Neural cell (in vitro differentiated cells): ENCODE results near the gene COQ8B. TPM values are rescaled to one million over a fixed set of nuclear protein-coding genes. Genes with fewer than 3 reads are reported as not detected.

ENCODE experiments used
- H2AFZ ChIP-seq: fragments of 200-600, 300-800 bp; sonication (generic), shearing (Covaris generic); 2 replicates; pipeline ENCODE4 v1.6.0; 2014; ENCODE audit warnings: low read depth, mild to moderate bottlenecking, antibody characterized with exemption, low read length, moderate library complexity
- H3F3A ChIP-seq: fragments of 200-600 bp; shearing (Covaris generic); 2 replicates; pipeline ENCODE4 v1.6.1; 2016; ENCODE audit warnings: mild to moderate bottlenecking, moderate library complexity, mixed read lengths, antibody characterized with exemption, low read length; ENCODE audit not compliant: insufficient read depth, poor library complexity, severe bottlenecking
- H3K27ac ChIP-seq: fragments of 200-600, 300-800 bp; sonication (generic), shearing (Covaris generic); 2 replicates; pipeline ENCODE4 v1.5.1; 2014; ENCODE audit warnings: mild to moderate bottlenecking, low read length, moderate library complexity
- H3K27me3 ChIP-seq: fragments of 300-800, 200-600 bp; sonication (generic), shearing (Covaris generic); 2 replicates; pipeline ENCODE4 v1.6.0; 2014; ENCODE audit warnings: mild to moderate bottlenecking, low read depth, low read length, moderate library complexity; ENCODE audit not compliant: insufficient read depth
- H3K36me3 ChIP-seq: fragments of 300-800, 200-600 bp; sonication (generic), shearing (Covaris generic); 2 replicates; pipeline ENCODE4 v1.5.1; 2014; ENCODE audit warnings: mild to moderate bottlenecking, antibody characterized with exemption, low read length, moderate library complexity; ENCODE audit not compliant: insufficient read depth
- H3K4me2 ChIP-seq: fragments of 300-800, 200-600 bp; sonication (generic), shearing (Covaris generic); 2 replicates; pipeline ENCODE4 v1.6.0; 2014; ENCODE audit warnings: mild to moderate bottlenecking, low read length
- H3K4me3 ChIP-seq: fragments of 300-800, 200-600 bp; sonication (generic), shearing (Covaris generic); 2 replicates; pipeline ENCODE4 v1.5.1; 2014; ENCODE audit warnings: mild to moderate bottlenecking, low read length, moderate library complexity
- H3K79me2 ChIP-seq: fragments of 200-600 bp; shearing (Covaris generic); replicated peaks from 2 replicates; pipeline ENCODE4 v1.6.0; 2014; ENCODE audit warnings: mild to moderate bottlenecking, low read length, moderate library complexity; ENCODE audit not compliant: insufficient read depth
- H3K9ac ChIP-seq: fragments of 300-800, 200-600 bp; sonication (generic), shearing (Covaris generic); 2 replicates; pipeline ENCODE4 v1.6.1; 2016; ENCODE audit warnings: mild to moderate bottlenecking, low read length, mixed read lengths
- H3K9me2 ChIP-seq: fragments of 200-600 bp; shearing (Covaris generic); 2 replicates; pipeline ENCODE4 v1.6.1; 2016; ENCODE audit warnings: mild to moderate bottlenecking, low read length, mixed read lengths; ENCODE audit not compliant: insufficient read depth
- H3K9me3 ChIP-seq: fragments of 200-600, 300-800 bp; sonication (generic), shearing (Covaris generic); 2 replicates; pipeline ENCODE4 v1.6.1; 2016; ENCODE audit warnings: mild to moderate bottlenecking, mixed run types, low read length, moderate library complexity, mixed read lengths
- H4K20me1 ChIP-seq: fragments of 200-600 bp; shearing (Covaris generic); 2 replicates; pipeline ENCODE4 v1.6.1; 2016; ENCODE audit warnings: mild to moderate bottlenecking, mixed run types; ENCODE audit not compliant: insufficient read depth
- CTCF ChIP-seq: fragments of 450-650 bp; IDR thresholded peaks from 2 replicates; pipeline ENCODE4 v1.5.1; 2014; ENCODE audit warnings: antibody characterized with exemption, mild to moderate bottlenecking, moderate library complexity; ENCODE audit not compliant: poor library complexity, severe bottlenecking
- EP300 ChIP-seq: fragments of 450-650 bp; conservative IDR thresholded peaks from 2 replicates; pipeline ENCODE4 v1.6.1; 2014; ENCODE audit warnings: antibody characterized with exemption, mild to moderate bottlenecking, moderate library complexity; ENCODE audit not compliant: poor library complexity, severe bottlenecking
- EZH2 ChIP-seq: fragments of 200-600, 300-800 bp; shearing (Covaris generic), sonication (generic); IDR thresholded peaks from 2 replicates; pipeline ENCODE4 v1.6.1; 2014; ENCODE audit warnings: antibody characterized with exemption, low read length, borderline replicate concordance, mild to moderate bottlenecking; ENCODE audit not compliant: insufficient read depth, poor library complexity, severe bottlenecking
- MXI1 ChIP-seq: fragments of 450-650 bp; conservative IDR thresholded peaks from 2 replicates; pipeline ENCODE4 v1.6.1; 2014; ENCODE audit warnings: antibody characterized with exemption, mild to moderate bottlenecking; ENCODE audit not compliant: poor library complexity, severe bottlenecking
- POLR2AphosphoS5 ChIP-seq: IDR thresholded peaks from 2 replicates; pipeline ENCODE4 v1.6.1; 2012
- RAD21 ChIP-seq: fragments of 450-650 bp; conservative IDR thresholded peaks from 2 replicates; pipeline ENCODE4 v1.6.1; 2014; ENCODE audit warnings: antibody characterized with exemption, mild to moderate bottlenecking, moderate library complexity
- REST ChIP-seq: IDR thresholded peaks from 2 replicates; pipeline ENCODE4 v1.6.1; 2012; ENCODE audit warnings: borderline replicate concordance
- SMC3 ChIP-seq: fragments of 450-650 bp; conservative IDR thresholded peaks from 2 replicates; pipeline ENCODE4 v1.6.1; 2014; ENCODE audit warnings: antibody characterized with exemption, mild to moderate bottlenecking, moderate library complexity; ENCODE audit not compliant: poor library complexity
- TAF1 ChIP-seq: IDR thresholded peaks from 2 replicates; pipeline ENCODE4 v1.6.1; 2012; ENCODE audit warnings: low read depth
- polyA plus RNA-seq: library from polyadenylated mRNA; depleted of rRNA; stranded (reverse); fragments of >200 nt; gene quantifications from 2 replicates; pipeline ENCODE4 v1.2.3, GENCODE V29; 2014

Gene COQ8B
- polyA plus RNA-seq, 1 donor from 2014 or later: 83.2 TPM

- Histone ChIP-seq H3K36me3 (no peaks in the 10 kb centered on the region), H3K9me3 (no peaks in the 10 kb centered on the region), H3F3A (no peaks in the 10 kb centered on the region), H3K27ac (no peak overlapping the region), H3K79me2 (no peaks in the 10 kb centered on the region), H3K9me2 (no peaks in the 10 kb centered on the region), H3K27me3 (no peaks in the 10 kb centered on the region), H4K20me1 (no peaks in the 10 kb centered on the region), H2AFZ (no peak overlapping the region), H3K9ac (no peak overlapping the region), H3K4me2 (no peak overlapping the region), H3K4me3 (no peak overlapping the region)
- TF ChIP-seq CTCF (no peak), EZH2 (no peak), RAD21 (no peak), REST (no peak), SMC3 (no peak), EP300 (no peak), TAF1 (no peak), MXI1 (no peak), POLR2AphosphoS5 (no peak)
Observed at GRCh38 chr19:40661616-40662015, 55.1 kb downstream of the COQ8B start.

GRCh38 chr19:40659566-40659965 lies 57.1 kb downstream of the COQ8B start:
- Histone ChIP-seq H4K20me1 (no peaks in the 10 kb centered on the region), H3F3A (no peaks in the 10 kb centered on the region), H3K79me2 (no peaks in the 10 kb centered on the region), H3K9ac (no peak overlapping the region), H2AFZ (no peak overlapping the region), H3K36me3 (no peaks in the 10 kb centered on the region), H3K27me3 (no peaks in the 10 kb centered on the region), H3K9me2 (no peaks in the 10 kb centered on the region), H3K4me2 (no peak overlapping the region), H3K27ac (no peak overlapping the region), H3K4me3 (no peak overlapping the region), H3K9me3 (no peaks in the 10 kb centered on the region)
- TF ChIP-seq POLR2AphosphoS5 (no peak), SMC3 (no peak), EP300 (no peak), EZH2 (no peak), REST (no peak), TAF1 (no peak), CTCF (no peak), MXI1 (no peak), RAD21 (no peak)
